NCI-H2196 (cell line): Measurements from ENCODE around the gene PRICKLE3.

Experiments used
- DNase-seq: peaks from one replicate; lab custom pipeline; 2025; ENCODE audit not compliant: unreplicated experiment; lab: John Stamatoyannopoulos, UW

PRICKLE3 gene

DNA sequence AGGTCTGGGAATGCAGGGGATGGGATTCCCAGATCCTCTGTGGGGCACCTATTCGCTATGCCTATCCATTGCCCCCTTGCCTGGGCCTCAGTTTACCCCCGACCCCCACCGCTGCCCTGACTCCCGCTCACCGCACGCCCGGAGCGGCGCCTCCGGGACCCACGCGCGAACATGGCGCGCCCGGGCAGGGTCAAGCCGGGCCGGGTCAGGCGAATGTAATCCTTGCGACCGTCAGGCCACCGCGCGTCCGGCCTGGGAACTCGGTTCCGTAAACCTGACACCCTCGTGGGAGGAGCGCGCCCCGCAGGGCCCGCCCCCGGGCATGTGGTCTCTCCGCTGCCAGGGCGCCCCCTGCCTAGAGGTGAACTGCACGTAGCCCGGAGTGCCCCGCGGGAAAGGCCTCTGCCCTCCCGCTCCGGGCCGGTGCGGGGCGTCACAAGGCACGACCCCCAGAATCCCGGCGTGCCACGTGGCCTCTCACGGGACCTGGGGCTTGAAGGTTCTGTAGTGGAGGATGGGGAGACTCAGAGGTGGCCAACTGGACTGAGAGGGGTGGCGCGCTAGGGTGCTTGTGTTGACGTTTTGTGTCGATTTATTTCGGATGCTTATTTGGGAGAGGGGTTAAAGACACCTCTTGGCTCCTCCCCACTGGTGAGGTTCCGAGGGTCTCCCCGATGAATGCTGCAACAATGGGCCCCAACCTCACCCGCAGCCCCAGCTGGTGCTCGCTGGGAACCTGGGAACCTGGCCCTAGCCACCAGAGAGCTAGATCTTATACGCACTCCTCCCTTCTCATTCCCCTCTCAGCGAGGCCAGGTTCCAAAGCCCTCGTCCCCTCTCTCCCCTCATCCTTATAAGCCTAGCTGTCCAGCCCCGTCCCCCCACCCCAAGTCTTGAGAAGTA lies at the start of gene PRICKLE3:
PRICKLE3 (minus strand) TSS at position 249 of the 903 bp plus-strand sequence; CDS start at position 173, 76 bp downstream.
- DNase-seq = peak; percentile 70

- DNase-seq = no peak
Observed at GRCh38 chrX:49233887-49234555, 47.8 kb upstream of the PRICKLE3 start.

- DNase-seq = no peak
Observed at GRCh38 chrX:49233176-49233575, 47.0 kb upstream of the PRICKLE3 start, which contains the start of gene CACNA1F. Gene CACNA1F, minus strand, starts transcription at chrX:49233340. Its CDS starts 31 bp downstream, at chrX:49233309.

DNA sequence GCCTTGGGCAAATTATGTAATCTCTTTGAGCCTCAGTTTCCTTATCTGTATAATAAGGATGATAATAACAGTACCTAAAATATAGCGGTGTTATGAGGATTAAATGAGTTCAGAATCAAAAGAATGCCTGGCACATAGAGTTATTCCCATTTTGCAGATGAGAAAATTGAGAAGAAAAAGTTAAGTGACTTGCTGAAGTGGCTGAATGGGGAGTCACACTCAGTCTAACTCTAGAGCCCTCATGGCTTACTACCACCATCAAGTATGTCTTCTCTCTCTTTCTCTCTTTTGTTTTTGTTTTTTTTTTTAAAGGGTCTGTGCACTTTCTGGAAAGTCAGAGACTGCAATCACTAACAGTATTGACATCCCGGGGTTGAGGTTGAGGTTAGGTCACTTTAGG lies 46.4 kb upstream of the PRICKLE3 start:
- no peak for DNase-seq

DNA sequence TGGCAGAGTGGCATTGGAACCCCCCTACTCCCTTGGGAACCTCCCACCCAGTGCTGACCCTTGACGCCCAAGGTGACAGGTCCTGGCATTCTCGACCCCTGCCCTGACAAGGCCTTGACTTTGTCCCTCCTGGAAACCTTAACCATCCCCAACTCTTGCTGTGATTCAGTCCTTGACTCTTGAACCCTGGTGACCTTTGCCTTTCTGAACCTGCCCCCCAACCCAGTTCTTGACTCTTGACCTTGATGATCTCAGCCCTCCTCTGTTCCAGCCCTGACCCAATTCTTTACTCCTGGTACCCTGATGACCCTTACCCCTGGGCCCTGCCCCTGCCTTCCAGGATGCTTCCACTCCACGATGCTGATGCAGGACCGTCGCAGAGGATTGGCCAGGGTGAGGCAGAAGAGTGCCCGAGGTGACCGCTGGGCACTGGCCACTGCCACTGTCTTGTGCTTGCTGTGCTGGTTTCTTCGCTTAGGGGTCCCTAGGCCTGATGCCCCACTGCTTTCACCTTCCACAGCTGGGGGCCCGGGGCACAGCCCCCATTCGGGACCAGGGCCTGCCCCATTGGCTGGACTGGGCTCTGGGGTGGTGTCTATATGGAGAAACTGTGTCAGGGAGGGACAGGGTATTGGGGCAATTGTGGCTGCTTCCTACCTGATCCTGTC lies 45.3 kb upstream of the PRICKLE3 start:
- no peak for DNase-seq

- peak; percentile 63 for DNase-seq
Observed at GRCh38 chrX:49230500-49231232, 44.5 kb upstream of the PRICKLE3 start.

DNA sequence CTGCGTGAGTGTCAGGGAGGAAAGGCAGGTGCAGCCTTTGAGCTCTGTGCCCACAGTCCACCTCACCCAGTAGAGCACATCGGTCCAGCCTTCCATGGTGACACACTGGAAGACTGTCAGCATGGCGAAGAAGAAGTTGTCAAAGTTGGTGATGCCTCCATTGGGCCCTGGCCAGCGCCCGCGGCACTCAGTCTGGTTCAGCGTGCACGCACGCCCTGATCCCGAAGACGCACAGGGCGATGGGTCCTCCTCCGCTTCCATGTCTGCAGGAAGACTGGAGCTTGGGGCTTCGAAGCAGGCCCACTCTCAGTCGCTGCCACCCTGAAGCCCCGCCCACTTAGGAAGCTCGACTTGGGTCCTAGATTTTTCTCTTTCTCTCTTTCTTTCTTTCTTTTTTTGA lies 42.0 kb upstream of the PRICKLE3 start:
- no peak for DNase-seq

GRCh38 chrX:49227726-49228125 lies 41.6 kb upstream of the PRICKLE3 start:
- DNase-seq = no peak

DNA sequence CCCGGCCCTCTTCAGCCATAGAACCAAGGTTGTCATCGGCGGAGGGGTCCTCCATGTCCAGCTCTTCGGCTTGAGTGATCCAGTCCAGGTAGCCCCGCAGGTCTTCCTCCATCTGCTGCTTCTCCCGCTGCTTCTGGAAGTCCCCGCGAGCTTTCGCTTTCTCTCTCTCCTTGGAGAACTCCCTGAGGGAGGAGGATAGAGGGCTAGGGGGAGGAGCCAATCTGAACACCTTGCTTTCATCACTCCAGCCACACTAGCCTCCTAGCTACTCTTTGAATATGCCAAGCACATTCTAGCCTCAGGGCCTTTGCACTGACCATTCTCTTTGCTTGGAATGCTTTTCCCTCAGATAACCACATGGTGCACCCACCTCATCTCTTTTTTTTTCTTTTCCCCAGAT lies 40.8 kb upstream of the PRICKLE3 start:
- no peak for DNase-seq

GRCh38 chrX:49225858-49226257 lies 39.7 kb upstream of the PRICKLE3 start:
- no peak for DNase-seq

DNA sequence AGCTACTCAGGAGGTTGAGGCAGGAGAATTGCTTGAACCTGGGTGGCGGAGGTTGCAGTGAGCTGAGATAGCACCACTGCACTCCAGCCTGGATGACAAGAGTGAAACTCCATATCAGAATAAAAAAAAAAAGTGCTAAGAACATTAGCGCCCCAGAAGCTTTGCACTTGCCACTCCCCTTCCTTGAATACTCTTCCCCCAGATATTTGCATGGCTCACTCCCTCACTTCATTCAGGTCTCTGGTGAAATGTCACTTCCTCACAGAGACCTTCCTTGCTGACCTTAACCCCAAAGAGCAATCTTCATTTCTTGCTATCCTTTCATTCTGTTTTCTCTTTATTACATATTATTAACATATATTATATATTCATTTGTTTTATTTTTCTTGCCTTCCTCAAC lies 35.7 kb upstream of the PRICKLE3 start:
- DNase-seq = no peak

DNA sequence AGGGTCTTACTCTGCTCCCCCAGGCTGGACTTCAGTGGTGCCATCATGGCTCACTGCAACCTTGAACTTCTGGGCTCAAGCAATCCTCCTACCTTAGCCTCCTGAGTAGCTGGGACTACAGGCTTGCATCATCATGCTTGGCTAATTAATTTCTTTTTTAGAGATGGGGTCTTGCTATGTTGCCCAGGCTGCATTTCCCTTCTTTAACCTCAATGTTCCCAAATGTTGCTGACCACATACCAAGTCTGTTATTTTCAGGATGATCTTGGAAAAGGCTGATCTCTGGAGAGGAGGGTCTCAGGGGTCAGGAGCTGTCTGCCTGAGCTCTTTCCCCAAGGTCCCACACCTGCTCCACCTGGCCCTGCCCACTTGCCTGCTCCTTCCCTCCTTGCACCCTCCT lies 33.9 kb upstream of the PRICKLE3 start:
- no peak for DNase-seq

DNA sequence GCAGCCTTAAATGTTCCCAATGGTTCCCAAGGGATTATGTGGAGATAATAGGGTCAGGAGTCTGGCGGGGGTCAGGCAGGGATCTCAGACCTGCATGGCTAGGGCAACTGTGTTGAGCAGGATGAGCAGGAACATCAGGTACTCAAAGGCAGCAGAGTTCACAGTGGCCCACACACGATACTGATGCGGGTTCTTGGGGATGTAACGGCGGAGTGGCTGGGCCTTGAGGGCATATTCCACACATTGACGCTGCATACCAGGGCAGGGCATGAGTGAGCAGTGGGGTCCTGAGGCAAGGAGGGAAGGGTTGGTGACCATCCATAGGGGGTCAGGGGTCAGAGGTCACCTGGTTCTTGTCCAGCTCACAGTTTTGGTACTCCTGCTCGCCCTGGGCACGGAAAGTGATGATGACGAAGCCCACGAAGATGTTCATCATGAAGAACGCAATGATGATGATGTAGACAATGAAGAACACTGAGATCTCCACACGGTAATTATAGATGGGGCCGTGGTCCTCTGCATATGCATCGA lies 28.9 kb upstream of the PRICKLE3 start:
- no peak for DNase-seq

GRCh38 chrX:49214416-49214815 lies 28.2 kb upstream of the PRICKLE3 start:
- DNase-seq = no peak

GRCh38 chrX:49212861-49213260 lies 26.7 kb upstream of the PRICKLE3 start:
- no peak for DNase-seq

DNA sequence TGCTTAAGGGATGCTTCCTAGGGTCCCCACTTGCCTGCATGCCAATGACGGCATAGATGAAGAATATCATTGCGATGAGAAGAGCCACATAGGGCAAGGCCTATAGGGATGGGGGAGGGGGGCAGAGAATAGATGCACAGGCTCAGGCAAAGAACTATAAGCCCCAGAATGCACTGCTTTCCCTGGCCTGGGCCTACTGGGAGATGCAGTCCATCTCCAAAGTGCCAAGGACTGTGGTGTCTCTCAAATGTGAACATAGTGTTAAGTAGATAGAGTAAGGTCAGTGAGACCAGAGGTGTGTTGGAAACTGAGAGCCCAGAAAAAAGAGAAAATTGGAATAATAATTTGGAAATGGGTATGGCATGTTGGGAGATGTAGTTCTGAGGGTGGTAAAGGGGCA lies 26.0 kb upstream of the PRICKLE3 start:
- DNase-seq = no peak

GRCh38 chrX:49211074-49211473 lies 24.9 kb upstream of the PRICKLE3 start:
- no peak for DNase-seq

- no peak for DNase-seq
Observed at GRCh38 chrX:49210406-49210805, 24.2 kb upstream of the PRICKLE3 start.

DNA sequence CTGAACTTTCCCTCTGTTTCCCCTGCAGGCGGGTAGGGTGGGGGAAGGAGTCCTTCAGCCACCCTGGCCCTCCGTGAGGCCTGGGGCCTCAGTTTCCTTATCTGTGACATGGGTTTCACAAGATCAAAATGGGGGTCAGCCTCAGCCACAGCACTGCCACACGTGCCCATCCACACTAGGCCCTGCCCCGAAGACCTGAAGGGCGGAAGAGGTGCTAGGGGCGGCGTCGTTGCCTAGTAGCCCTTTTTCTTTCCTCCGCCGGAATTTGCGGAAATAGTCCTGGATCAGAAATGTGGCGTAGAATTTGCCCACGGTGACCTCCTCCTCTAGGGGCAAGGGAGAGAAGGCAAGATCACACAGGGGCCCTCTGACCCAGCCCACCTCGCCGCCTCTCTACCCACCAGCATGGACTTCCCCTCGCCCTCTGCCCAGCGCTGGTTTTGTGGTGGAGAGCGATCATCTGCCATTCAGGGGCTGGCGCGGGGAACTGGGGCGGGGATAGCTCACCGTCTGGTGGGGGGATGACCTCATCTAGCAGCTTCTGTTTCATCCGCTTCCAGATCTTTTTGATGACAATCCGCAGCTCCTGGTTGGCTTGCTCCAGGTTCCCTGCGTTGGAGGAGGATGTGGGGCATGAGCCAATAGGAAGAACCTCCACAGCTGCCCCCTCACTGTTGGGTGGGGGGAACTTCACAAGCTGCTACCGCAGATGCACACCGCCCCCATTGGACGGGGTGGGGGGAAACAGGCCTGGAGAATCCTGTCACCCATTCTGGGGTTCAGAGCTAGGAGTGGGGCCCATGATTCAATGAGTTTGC lies 23.5 kb upstream of the PRICKLE3 start:
- no peak for DNase-seq

- DNase-seq = no peak
Observed at GRCh38 chrX:49208399-49208798, 22.2 kb upstream of the PRICKLE3 start.
